Panc1 (cell line): Measurements from ENCODE around the gene LMAN1L. TPM values are rescaled to one million over a fixed set of nuclear protein-coding genes. Genes with fewer than 3 reads are reported as not detected.
A peak's percentile ranks its signal among the peaks of the same experiment; 100 is the strongest.

ENCODE experiments used
- ATAC-seq: fragments of 200-7000 bp; cut with Tn5 transposase; 2 replicates; pipeline ENCODE4 v1.9.1; 2020; ENCODE audit warnings: mild to moderate bottlenecking, moderate library complexity
- BruUV-seq: library from RNA; stranded (reverse); fragments of 400-500 nt; replicated peaks from 2 replicates; lab custom pipeline; 2021; lab: Mats Ljungman, UMichigan
- CTCF ChIA-PET: fragments of 300-600 bp; sonication (Branson Sonifier 250); formaldehyde crosslinking; loops from one replicate; lab custom pipeline; 2022; ENCODE audit warnings: antibody characterized with exemption; lab: Charles Lee
- POLR2A ChIA-PET: fragments of 300-600 bp; sonication (Branson Sonifier 250); formaldehyde crosslinking; loops from one replicate; lab custom pipeline; 2022; ENCODE audit warnings: antibody characterized with exemption; lab: Charles Lee
- DNase-seq: peaks from one replicate; pipeline ENCODE4 v3.0.0-alpha.2; 2010; ENCODE audit warnings: low read depth, low spot score
- H3K27ac ChIP-seq: 2 replicates; pipeline ENCODE4 v1.5.1; 2011; ENCODE audit warnings: mild to moderate bottlenecking, low read length, inconsistent platforms
- H3K27me3 ChIP-seq: fragments of 200-500 bp; sonication (Bioruptor generic); 2 replicates; pipeline ENCODE4 v1.6.0; 2014; ENCODE audit warnings: low read length, inconsistent platforms; ENCODE audit not compliant: control insufficient read depth, insufficient read depth
- H3K36me3 ChIP-seq: fragments of 200-500 bp; sonication (Bioruptor generic); 2 replicates; pipeline ENCODE4 v1.5.1; 2014; ENCODE audit warnings: inconsistent platforms, mild to moderate bottlenecking, low read length, moderate library complexity; ENCODE audit not compliant: control insufficient read depth, insufficient read depth
- H3K4me1 ChIP-seq: 2 replicates; pipeline ENCODE4 v1.5.1; 2011; ENCODE audit warnings: inconsistent platforms, mild to moderate bottlenecking, low read length, moderate library complexity; ENCODE audit not compliant: control insufficient read depth, insufficient read depth
- H3K4me3 ChIP-seq, 2 experiments: 2 replicates each; pipeline ENCODE4 v1.5.1; 2011 to 2012; ENCODE audit warnings: low read depth in 2 of 2, low read length in 2 of 2, mild to moderate bottlenecking in 2 of 2, inconsistent platforms in 1 of 2, moderate library complexity in 1 of 2
- H3K9me3 ChIP-seq: fragments of 200-500 bp; sonication (Bioruptor generic); 2 replicates; pipeline ENCODE4 v1.5.1; 2014; ENCODE audit warnings: low read depth, mild to moderate bottlenecking, inconsistent platforms, low read length, moderate library complexity; ENCODE audit not compliant: control insufficient read depth, insufficient read depth
- POLR2AphosphoS5 ChIP-seq: IDR thresholded peaks from 2 replicates; pipeline ENCODE4 v1.6.1; 2012; ENCODE audit warnings: mild to moderate bottlenecking, low read depth, low read length, moderate library complexity
- REST ChIP-seq, 2 experiments: IDR thresholded peaks; 2 replicates each; pipeline ENCODE4 v1.6.1; 2011 to 2012; ENCODE audit warnings: low read depth in 2 of 2, control low read depth in 1 of 2, low read length in 1 of 2, mild to moderate bottlenecking in 1 of 2, moderate library complexity in 1 of 2; ENCODE audit not compliant: insufficient read depth in 1 of 2
- SIN3A ChIP-seq: IDR thresholded peaks from 2 replicates; pipeline ENCODE4 v1.6.1; 2012; ENCODE audit warnings: low read depth, mild to moderate bottlenecking, low read length, moderate library complexity, borderline replicate concordance; ENCODE audit not compliant: insufficient read depth
- TCF7L2 ChIP-seq: IDR thresholded peaks from 2 replicates; pipeline ENCODE4 v1.6.1; 2011; ENCODE audit warnings: mild to moderate bottlenecking, low read depth, low read length, inconsistent platforms
- in situ Hi-C: cut with HindIII; loops from 2 replicates; pipeline ENCODE4 v1.10.0; 2016; ENCODE audit warnings: low sequenced_read_pairs, low pct_unique_long_range_greater_than_20kb
- intact Hi-C: fragments of 100-400 bp; cut with micrococcal nuclease; formaldehyde crosslinking; loops from one replicate; pipeline ENCODE4 v1.10.0; 2022; ENCODE audit not compliant: unreplicated experiment
- total RNA-seq: library from RNA; stranded (reverse); gene quantifications from one replicate; pipeline ENCODE4 v1.2.1, GENCODE V29; 2021; ENCODE audit not compliant: unreplicated experiment
- TF ChIP-seq, protein P1 (sequence below): fragments of 450-650 bp; IDR thresholded peaks from 2 replicates; pipeline ENCODE4 v1.5.1; 2017; ENCODE audit warnings: mild to moderate bottlenecking

The LMAN1L gene
- total RNA-seq, 1 experiment from 2014 or later = not detected

DNA sequence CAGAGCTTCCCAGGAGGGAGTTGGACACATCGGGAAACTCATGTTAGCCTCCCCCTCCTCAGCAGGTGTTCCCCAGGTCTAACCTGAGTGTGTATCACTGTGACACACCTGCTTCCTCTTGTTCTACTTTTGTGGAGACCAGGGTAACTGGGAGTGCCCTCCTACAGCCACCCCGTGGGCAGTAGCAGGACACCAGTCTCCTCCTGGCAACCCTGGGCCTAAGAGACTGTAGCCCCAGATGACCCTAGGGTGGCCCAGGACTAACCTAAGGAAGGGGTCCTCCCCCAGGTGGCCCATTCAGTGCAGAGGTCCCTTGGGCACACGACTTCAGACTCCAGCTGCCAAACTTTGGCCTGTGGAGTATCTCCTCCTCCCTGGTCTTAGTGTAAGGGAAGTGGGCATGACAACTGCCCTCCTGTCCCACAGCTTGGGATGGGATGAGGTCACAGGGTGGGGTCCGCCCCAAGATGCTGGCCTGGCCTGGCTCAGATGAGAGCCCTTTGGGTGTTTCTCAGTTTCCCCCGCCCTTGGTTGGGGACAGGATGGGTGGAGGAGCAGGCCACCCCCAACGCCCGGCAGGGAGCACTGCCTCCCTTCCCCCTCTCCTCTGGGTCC, 26.0 kb upstream of the LMAN1L start:
- no TSS peak for BruUV-seq
- Histone ChIP-seq H3K27ac (no peak overlapping the region), H3K27me3 (no peaks in the 10 kb centered on the region), H3K4me1 (peaks cover 59% of the 10 kb centered on the region), H3K36me3 (peaks cover 3% of the 10 kb centered on the region; the same call in 1 of the 2 replicates), H3K9me3 (no peaks in the 10 kb centered on the region), H3K4me3 (no peak overlapping the region)
- ChIA-PET CTCF (interaction anchor here (0.9 to 1.8 kb wide), 4 partner anchors 9 to 115 kb away, joined by 4 to 14 read pairs (median 7); no protein-coding TSS in a partner anchor), POLR2A (interaction anchor here (0.6 kb wide), 1 partner anchor 257 kb away, joined by 12 read pairs; no protein-coding TSS in a partner anchor)
- no peak for ATAC-seq
- no peak for TF ChIP-seq TCF7L2
- no peak for TF ChIP-seq SIN3A
- TF ChIP-seq, protein P1, sequence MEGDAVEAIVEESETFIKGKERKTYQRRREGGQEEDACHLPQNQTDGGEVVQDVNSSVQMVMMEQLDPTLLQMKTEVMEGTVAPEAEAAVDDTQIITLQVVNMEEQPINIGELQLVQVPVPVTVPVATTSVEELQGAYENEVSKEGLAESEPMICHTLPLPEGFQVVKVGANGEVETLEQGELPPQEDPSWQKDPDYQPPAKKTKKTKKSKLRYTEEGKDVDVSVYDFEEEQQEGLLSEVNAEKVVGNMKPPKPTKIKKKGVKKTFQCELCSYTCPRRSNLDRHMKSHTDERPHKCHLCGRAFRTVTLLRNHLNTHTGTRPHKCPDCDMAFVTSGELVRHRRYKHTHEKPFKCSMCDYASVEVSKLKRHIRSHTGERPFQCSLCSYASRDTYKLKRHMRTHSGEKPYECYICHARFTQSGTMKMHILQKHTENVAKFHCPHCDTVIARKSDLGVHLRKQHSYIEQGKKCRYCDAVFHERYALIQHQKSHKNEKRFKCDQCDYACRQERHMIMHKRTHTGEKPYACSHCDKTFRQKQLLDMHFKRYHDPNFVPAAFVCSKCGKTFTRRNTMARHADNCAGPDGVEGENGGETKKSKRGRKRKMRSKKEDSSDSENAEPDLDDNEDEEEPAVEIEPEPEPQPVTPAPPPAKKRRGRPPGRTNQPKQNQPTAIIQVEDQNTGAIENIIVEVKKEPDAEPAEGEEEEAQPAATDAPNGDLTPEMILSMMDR = no peak
- TF ChIP-seq POLR2AphosphoS5 = no peak
- no peak for TF ChIP-seq REST (IDR thresholded peaks at IDR 0.05; ENCODE audit: insufficient read depth in 1 of 2, low read depth in 2 of 2, low read length in 1 of 2)
- in situ Hi-C loops = no loop called here
- intact Hi-C loops = no loop called here
- no peak for DNase-seq

GRCh38 chr15:74787251-74788041, 25.2 kb upstream of the LMAN1L start:
- CTCF ChIA-PET = interaction anchor here (0.5 to 1.8 kb wide), 7 partner anchors 9 to 1057 kb away, joined by 3 to 14 read pairs (median 4); no protein-coding TSS in a partner anchor
- in situ Hi-C loops (no loop called here), intact Hi-C loops (no loop called here)
- DNase-seq (peak; percentile 24), ATAC-seq (peak; percentile 87)
- BruUV-seq = no TSS peak
- Histone ChIP-seq H3K4me1 (peaks cover 60% of the 10 kb centered on the region), H3K4me3 (no peak overlapping the region), H3K36me3 (peaks cover 3% of the 10 kb centered on the region; the same call in 1 of the 2 replicates), H3K27ac (no peak overlapping the region), H3K27me3 (no peaks in the 10 kb centered on the region), H3K9me3 (no peaks in the 10 kb centered on the region)
- no peak for TF ChIP-seq POLR2AphosphoS5
- no peak for TF ChIP-seq TCF7L2
- no peak for TF ChIP-seq SIN3A
- no peak for TF ChIP-seq REST (IDR thresholded peaks at IDR 0.05; ENCODE audit: insufficient read depth in 1 of 2, low read depth in 2 of 2, low read length in 1 of 2)
- TF ChIP-seq, protein P1 = peak; percentile 87
- POLR2A ChIA-PET = interaction anchor here (0.6 kb wide), 1 partner anchor 92 kb away, joined by 11 read pairs; no protein-coding TSS in a partner anchor
